CD4-positive, alpha-beta T cell (primary cell): ENCODE measurements around the gene PYGL. TPM values are rescaled to one million over a fixed set of nuclear protein-coding genes. Genes with fewer than 3 reads are reported as not detected.

Experiments used
- ATAC-seq: fragments of 200-7000 bp; cut with Tn5 transposase; one replicate; pipeline ENCODE4 v1.10.0; 2022; ENCODE audit warnings: mild to moderate bottlenecking; ENCODE audit not compliant: poor library complexity
- CTCF ChIA-PET: fragments of 350-600 bp; sonication (Branson Sonifier 250); formaldehyde crosslinking; loops from one replicate; lab custom pipeline; 2021; ENCODE audit warnings: antibody characterized with exemption, inconsistent platforms; lab: Charles Lee
- POLR2A ChIA-PET: fragments of 350-600 bp; sonication (Branson Sonifier 250); formaldehyde crosslinking; loops from one replicate; lab custom pipeline; 2021; ENCODE audit warnings: antibody characterized with exemption, inconsistent platforms; lab: Charles Lee
- DNase-seq, 14 experiments: peaks; one replicate each; pipeline ENCODE4 v3.0.0-alpha.2; 2013 to 2020; ENCODE audit warnings: mixed read lengths in 2 of 14
- H3K27ac ChIP-seq, 2 donors: one replicate each; pipeline versions ENCODE4 v1.5.1 to v1.7.0; 2013; ENCODE audit warnings: low read length in 2 of 2, low read depth in 1 of 2, mild to moderate bottlenecking in 1 of 2
- H3K27me3 ChIP-seq, 2 experiments: 1 replicate in 1 of 2; 2 replicates in 1 of 2; pipeline versions ENCODE4 v1.6.1 to v1.7.0; 2013; ENCODE audit warnings: low read length in 2 of 2, control low read depth in 1 of 2, mild to moderate bottlenecking in 1 of 2, moderate library complexity in 1 of 2; ENCODE audit not compliant: insufficient read depth in 2 of 2, control insufficient read depth in 1 of 2
- H3K36me3 ChIP-seq: one replicate; pipeline ENCODE4 v1.6.1; 2013; ENCODE audit warnings: low read length, control low read depth; ENCODE audit not compliant: insufficient read depth
- H3K4me1 ChIP-seq: one replicate; pipeline ENCODE4 v1.6.1; 2013; ENCODE audit warnings: low read length, control low read depth; ENCODE audit not compliant: insufficient read depth
- H3K4me3 ChIP-seq: one replicate; pipeline ENCODE4 v1.5.1; 2013; ENCODE audit warnings: mild to moderate bottlenecking, low read length, moderate library complexity
- H3K9me3 ChIP-seq, 2 experiments: 1 replicate in 1 of 2; 2 replicates in 1 of 2; pipeline versions ENCODE4 v1.6.1 to v1.7.0; 2013; ENCODE audit warnings: low read length in 2 of 2, mild to moderate bottlenecking in 2 of 2, control low read depth in 1 of 2, moderate library complexity in 1 of 2; ENCODE audit not compliant: control insufficient read depth in 1 of 2, insufficient read depth in 1 of 2
- H3K27ac Mint-ChIP-seq: one replicate; pipeline ENCODE4 v1.8.0; 2020; ENCODE audit warnings: mixed read lengths
- H3K27me3 Mint-ChIP-seq: one replicate; pipeline ENCODE4 v1.8.0; 2021; ENCODE audit warnings: mixed read lengths
- H3K36me3 Mint-ChIP-seq: one replicate; pipeline ENCODE4 v1.8.0; 2021; ENCODE audit warnings: low read depth, mixed read lengths
- H3K4me1 Mint-ChIP-seq: one replicate; pipeline ENCODE4 v1.8.0; 2021; ENCODE audit warnings: low read depth, mixed read lengths
- H3K4me3 Mint-ChIP-seq: one replicate; pipeline ENCODE4 v1.8.0; 2020; ENCODE audit warnings: mild to moderate bottlenecking, mixed read lengths
- H3K9me3 Mint-ChIP-seq: one replicate; pipeline ENCODE4 v1.8.0; 2020; ENCODE audit warnings: mixed read lengths
- CTCF ChIP-seq: fragments of 200-600 bp; IDR thresholded peaks from one replicate; pipeline ENCODE4 v1.8.0; 2022; ENCODE audit warnings: antibody characterized with exemption, mild to moderate bottlenecking
- intact Hi-C, 2 experiments: fragments of 100-400 bp; cut with DNase I in 1 of 2; cut with micrococcal nuclease in 1 of 2; formaldehyde crosslinking; loops; one replicate each; pipeline versions ENCODE4 v1.15.1 to v1.9.0; 2023 to 2025; cut with DNase I, micrococcal nuclease
- total RNA-seq, 174 experiments: library from RNA in 2 of 174; stranded (reverse) in 2 of 174; gene quantifications; one replicate each; pipeline ENCODE4 v1.2.3 and lab custom pipeline; 2021 to 2026

Gene PYGL
- total RNA-seq, 2 experiments from 2014 or later, result 0.59 to 0.69 TPM

GRCh38 chr14:50941151-50941550 lies 3.1 kb downstream of the PYGL start:
- ATAC-seq (no peak), DNase-seq (no peak)
- Histone ChIP-seq H3K27me3 (peaks cover 24 to 47% of the 10 kb centered on the region in 2 experiments), H3K9me3 (peaks cover 0 to 10% of the 10 kb centered on the region in 2 experiments), H3K27ac (no peak overlapping the region), H3K4me1 (peaks cover 17% of the 10 kb centered on the region), H3K36me3 (no peaks in the 10 kb centered on the region), H3K4me3 (no peak overlapping the region)
- no peak overlapping the region for H3K27ac Mint-ChIP-seq
- H3K27me3 Mint-ChIP-seq, result peaks cover 53% of the 10 kb centered on the region
- peaks cover 7% of the 10 kb centered on the region for H3K4me1 Mint-ChIP-seq
- ChIA-PET CTCF (no interaction called here), POLR2A (no interaction called here)
- no peaks in the 10 kb centered on the region for H3K36me3 Mint-ChIP-seq
- no peak for TF ChIP-seq CTCF
- intact Hi-C loops, result no loop called here
- H3K9me3 Mint-ChIP-seq, result no peaks in the 10 kb centered on the region
- no peak overlapping the region for H3K4me3 Mint-ChIP-seq

GRCh38 chr14:50937800-50938199 lies 6.5 kb downstream of the PYGL start:
- peaks cover 44% of the 10 kb centered on the region for H3K27me3 Mint-ChIP-seq
- ATAC-seq (no peak), DNase-seq (no peak)
- no peak overlapping the region for H3K27ac Mint-ChIP-seq
- no peaks in the 10 kb centered on the region for H3K9me3 ChIP-seq
- ChIA-PET POLR2A (no interaction called here), CTCF (interaction anchor here (0.6 kb wide), 1 partner anchor 53 kb away, joined by 3 read pairs; no protein-coding TSS in a partner anchor)
- H3K27me3 ChIP-seq, result peaks cover 9 to 32% of the 10 kb centered on the region in 2 experiments
- H3K4me1 Mint-ChIP-seq, result no peaks in the 10 kb centered on the region
- no peak for TF ChIP-seq CTCF
- H3K27ac ChIP-seq, result no peak overlapping the region
- intact Hi-C loops, result no loop called here
- no peak overlapping the region for H3K4me3 Mint-ChIP-seq
- H3K4me1 ChIP-seq, result no peaks in the 10 kb centered on the region
- H3K4me3 ChIP-seq, result no peak overlapping the region
- no peaks in the 10 kb centered on the region for H3K9me3 Mint-ChIP-seq
- H3K36me3 ChIP-seq, result no peaks in the 10 kb centered on the region
- no peaks in the 10 kb centered on the region for H3K36me3 Mint-ChIP-seq

GRCh38 chr14:50937325-50937724 lies 7.0 kb downstream of the PYGL start:
- Histone ChIP-seq H3K36me3 (no peaks in the 10 kb centered on the region), H3K27me3 (peaks cover 6 to 29% of the 10 kb centered on the region in 2 experiments), H3K4me1 (no peaks in the 10 kb centered on the region), H3K27ac (no peak overlapping the region), H3K4me3 (no peak overlapping the region), H3K9me3 (no peaks in the 10 kb centered on the region)
- ChIA-PET POLR2A (no interaction called here), CTCF (no interaction called here)
- Mint-ChIP-seq H3K4me3 (no peak overlapping the region), H3K9me3 (no peaks in the 10 kb centered on the region), H3K27ac (no peak overlapping the region), H3K27me3 (peaks cover 43% of the 10 kb centered on the region), H3K4me1 (no peaks in the 10 kb centered on the region), H3K36me3 (no peaks in the 10 kb centered on the region)
- intact Hi-C loops, result no loop called here
- ATAC-seq (no peak), DNase-seq (peak in 2 of 14 experiments; percentile 4 to 14)
- TF ChIP-seq CTCF, result no peak
